Tongue (tissue), 2 donors: ENCODE results near the gene ATP1A2. TPM values are rescaled to one million over a fixed set of nuclear protein-coding genes. Genes with fewer than 3 reads are reported as not detected.

Experiments used
- DNase-seq: peaks from one replicate; pipeline ENCODE4 v3.0.0-alpha.2; 2015
- total RNA-seq: library from RNA; depleted of rRNA; stranded (reverse); fragments of >200 nt; gene quantifications from one replicate; pipeline ENCODE4 v1.2.3, GENCODE V29; 2014

Gene ATP1A2
- total RNA-seq, 1 donor from 2014 or later = 144 TPM

GRCh38 chr1:160171980-160172379 lies 56.4 kb downstream of the ATP1A2 start:
- no peak for DNase-seq

- DNase-seq = no peak
Observed at GRCh38 chr1:160177231-160177630, 61.7 kb downstream of the ATP1A2 start.

GRCh38 chr1:160177667-160178066 lies 62.1 kb downstream of the ATP1A2 start:
- DNase-seq = no peak

GRCh38 chr1:160178731-160179130 lies 63.2 kb downstream of the ATP1A2 start:
- DNase-seq = no peak

GRCh38 chr1:160179336-160179735 lies 63.8 kb downstream of the ATP1A2 start:
- no peak for DNase-seq

GRCh38 chr1:160186246-160186645 lies 70.7 kb downstream of the ATP1A2 start:
- DNase-seq = no peak

- DNase-seq = no peak
Observed at GRCh38 chr1:160186729-160187128, 71.2 kb downstream of the ATP1A2 start.

- DNase-seq = no peak
Observed at GRCh38 chr1:160187407-160187806, 71.8 kb downstream of the ATP1A2 start.

GRCh38 chr1:160188341-160188740 lies 72.8 kb downstream of the ATP1A2 start:
- DNase-seq = no peak

- peak; percentile 81 for DNase-seq
Observed at GRCh38 chr1:160189649-160190625, 74.4 kb downstream of the ATP1A2 start, which contains the start of gene CASQ1. Gene CASQ1, plus strand, starts transcription at chr1:160190575. Its CDS starts 177 bp downstream, at chr1:160190752.

GRCh38 chr1:160191756-160192155 lies 76.2 kb downstream of the ATP1A2 start:
- no peak for DNase-seq

- no peak for DNase-seq
Observed at GRCh38 chr1:160192234-160192633, 76.7 kb downstream of the ATP1A2 start.

Other genes with a start within 250 kb of the ATP1A2 start
- gene CFAP45, start 215.6 kb upstream of the ATP1A2 start, total RNA-seq = 0.10 TPM
- gene TAGLN2, start 190.3 kb upstream of the ATP1A2 start, total RNA-seq = 238 TPM
- 8.7 TPM for gene IGSF9, start 170.1 kb upstream of the ATP1A2 start, total RNA-seq
- not detected for gene SLAMF9, start 161.5 kb upstream of the ATP1A2 start, total RNA-seq
- 4.5 TPM for gene PIGM, start 83.8 kb upstream of the ATP1A2 start, total RNA-seq
- 0.41 TPM for gene KCNJ10, start 45.6 kb upstream of the ATP1A2 start, total RNA-seq
- gene KCNJ9, start 34.2 kb upstream of the ATP1A2 start, total RNA-seq = not detected
- 21.8 TPM for gene IGSF8, start 17.1 kb upstream of the ATP1A2 start, total RNA-seq
- 0.62 TPM for gene ATP1A4, start 35.8 kb downstream of the ATP1A2 start, total RNA-seq
- 831 TPM for gene CASQ1, start 74.8 kb downstream of the ATP1A2 start, total RNA-seq
- gene PEA15, start 89.6 kb downstream of the ATP1A2 start, total RNA-seq = 50.7 TPM
- 113 TPM for gene DCAF8, start 146.8 kb downstream of the ATP1A2 start, total RNA-seq
- 51.4 TPM for gene PEX19, start 169.4 kb downstream of the ATP1A2 start, total RNA-seq
- 144 TPM for gene COPA, start 227.5 kb downstream of the ATP1A2 start, total RNA-seq
- gene NCSTN, start 227.6 kb downstream of the ATP1A2 start, total RNA-seq = 93.2 TPM